HG02943 (cell line): ENCODE data around the gene ZNF135.

ENCODE experiments used
- ATAC-seq: cut with Tn5 transposase; IDR thresholded peaks from one replicate; pipeline ENCODE4 v1.9.1; 2021; ENCODE audit warnings: mild to moderate bottlenecking, low read depth, moderate library complexity; ENCODE audit not compliant: unreplicated experiment

Gene ZNF135

DNA sequence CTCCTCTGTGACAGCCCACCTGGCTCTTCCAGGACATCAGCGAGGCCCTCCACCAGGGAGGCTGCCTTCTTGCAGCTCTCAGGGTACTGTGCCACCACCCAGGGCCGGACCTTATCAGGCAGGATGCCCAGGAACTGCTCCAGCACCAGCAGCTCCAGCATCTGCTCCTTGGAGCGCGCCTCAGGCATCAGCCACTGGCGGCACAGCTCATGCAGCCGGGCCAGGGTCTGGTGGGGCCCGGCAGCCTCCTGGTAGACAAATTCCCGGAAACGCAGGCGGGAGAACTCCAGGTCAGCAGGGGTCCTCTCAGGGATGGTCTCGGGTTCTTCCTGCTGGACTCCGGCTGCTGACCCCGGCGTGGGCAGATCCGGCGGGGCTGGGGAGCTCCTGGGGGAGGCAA lies 30.8 kb downstream of the ZNF135 start:
- ATAC-seq = no peak

DNA sequence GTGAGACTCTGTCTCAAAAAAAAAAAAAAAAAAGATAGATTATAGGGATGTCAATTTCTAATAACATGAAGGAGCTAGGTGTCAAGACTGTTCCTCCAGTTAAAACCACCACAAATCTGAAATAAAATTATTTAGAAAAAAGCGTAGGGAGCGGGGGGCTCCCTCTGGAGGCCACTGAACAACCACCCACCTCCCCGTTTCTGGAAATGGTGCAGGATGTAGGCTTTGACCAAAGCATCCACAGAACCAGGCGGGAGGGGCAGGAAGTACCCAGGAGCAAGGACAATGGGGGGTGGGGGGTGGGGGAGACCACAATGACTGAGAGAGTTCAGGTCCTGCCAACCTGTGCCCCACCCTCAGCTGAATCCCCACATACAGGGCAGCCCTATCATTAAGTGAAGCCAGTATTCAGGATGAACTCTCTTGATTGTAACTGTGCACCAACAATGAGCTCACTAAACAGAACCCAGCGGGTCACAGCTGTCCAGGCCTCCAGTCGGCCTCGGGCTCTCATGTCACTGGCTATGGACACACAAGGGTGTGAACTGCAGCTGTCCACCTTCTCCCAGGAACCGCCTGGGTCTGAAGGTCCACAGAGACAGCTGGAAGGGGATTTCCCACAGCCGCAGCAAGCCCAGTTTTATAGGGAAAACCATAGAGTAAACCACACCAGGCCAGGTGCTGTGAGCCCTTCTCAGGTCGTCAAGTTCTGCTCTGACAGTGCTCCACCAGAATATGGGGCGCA lies 32.3 kb downstream of the ZNF135 start:
- no peak for ATAC-seq

DNA sequence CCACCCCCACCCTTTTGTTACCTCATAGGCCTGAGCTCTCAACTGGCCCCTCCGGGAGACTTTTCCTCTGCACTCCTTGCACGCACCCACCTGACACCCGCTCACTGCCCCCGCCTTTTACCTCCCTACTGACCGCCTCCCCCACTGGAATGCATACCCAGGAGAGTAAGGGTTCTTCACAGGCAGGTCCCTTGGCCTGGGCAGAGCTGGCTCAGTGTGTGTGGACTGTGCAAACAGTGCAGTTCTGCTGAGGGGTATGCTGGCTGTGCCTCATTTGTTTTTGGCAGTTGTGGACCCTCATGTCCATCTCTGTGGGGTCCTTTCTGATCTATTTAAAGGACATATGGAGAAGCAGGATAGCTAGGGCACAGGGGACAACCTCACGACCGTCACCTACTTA lies 34.0 kb downstream of the ZNF135 start:
- no peak for ATAC-seq

GRCh38 chr19:58095328-58095727 lies 36.2 kb downstream of the ZNF135 start:
- ATAC-seq = no peak

DNA sequence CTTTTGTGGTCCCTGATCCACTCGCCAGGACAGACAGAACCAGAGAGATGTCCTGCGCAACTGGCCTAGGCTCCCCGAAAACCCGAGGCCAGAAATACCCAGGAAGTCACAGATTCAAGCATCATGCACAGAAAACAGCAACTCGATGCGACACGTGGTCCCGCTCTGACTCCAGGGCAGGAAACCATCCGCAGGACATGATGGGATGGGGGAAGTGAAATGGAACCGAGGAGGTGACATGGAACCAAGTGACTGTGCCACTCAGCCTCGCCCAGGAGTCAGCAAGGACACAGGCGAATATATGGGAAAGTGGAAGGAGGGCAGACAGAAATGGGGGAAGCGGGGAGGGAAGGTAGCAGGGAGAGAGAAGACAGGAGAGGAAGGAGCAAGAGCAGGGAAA lies 37.8 kb downstream of the ZNF135 start:
- ATAC-seq = no peak

GRCh38 chr19:58097349-58097748 lies 38.3 kb downstream of the ZNF135 start:
- ATAC-seq = no peak

GRCh38 chr19:58097781-58098681 lies 38.9 kb downstream of the ZNF135 start, which contains the start of gene ZSCAN18:
ZSCAN18 (minus strand) TSS chr19:58098231; CDS start chr19:58090267, 7,964 bp downstream.
- no peak for ATAC-seq

- ATAC-seq = no peak
These were observed 39.6 kb downstream of the ZNF135 start for GRCh38 chr19:58098682-58098998.

DNA sequence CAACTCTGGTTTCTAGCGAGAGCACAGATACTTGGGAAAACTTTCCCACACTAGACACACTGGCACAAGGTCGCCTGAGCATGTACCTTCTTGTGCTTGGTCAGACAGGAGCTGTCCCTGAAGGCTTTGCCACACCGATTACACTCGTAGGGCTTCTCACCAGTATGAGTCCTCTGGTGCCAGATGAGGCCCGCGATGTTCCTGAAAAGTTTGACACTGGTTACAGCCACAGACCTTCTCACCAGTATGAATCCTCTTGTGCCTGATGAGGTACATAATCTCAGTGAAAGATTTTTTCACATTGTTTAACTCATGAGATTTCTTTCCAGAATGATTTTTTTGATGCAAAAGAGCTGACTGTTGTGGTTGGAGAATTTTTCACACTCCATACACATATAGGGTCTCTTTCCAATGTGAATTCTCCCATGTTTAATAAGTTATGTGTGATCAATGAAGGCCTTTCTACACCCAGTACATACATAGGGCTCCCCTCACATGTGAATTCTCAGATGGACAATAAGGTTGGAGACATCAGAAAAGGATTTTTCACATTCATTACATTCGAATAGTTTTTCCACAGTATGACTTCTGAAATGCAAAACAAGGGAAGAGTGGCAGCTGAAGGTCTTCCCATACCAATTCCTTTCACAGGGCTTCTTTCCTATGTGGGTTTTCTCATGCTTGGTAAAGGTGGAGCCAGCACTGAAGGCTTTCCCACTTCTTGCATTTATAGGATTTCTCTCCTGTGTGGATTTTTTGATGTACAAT lies 48.9 kb downstream of the ZNF135 start:
- ATAC-seq = no peak

- no peak for ATAC-seq
These were observed 49.4 kb downstream of the ZNF135 start for GRCh38 chr19:58108546-58108817.

- no peak for ATAC-seq
These were observed 58.9 kb downstream of the ZNF135 start for GRCh38 chr19:58117841-58118575.

- no peak for ATAC-seq
These were observed 60.1 kb downstream of the ZNF135 start for GRCh38 chr19:58118979-58119733.
